NCI-H1436 treated with DMSO at 0.1 percent for 48 hours (cell line): Measurements from ENCODE around the gene SMCO3.
"Not testable (repeated sequence)": the region's sequence is repeated elsewhere in the genome, so short reads cannot be mapped to it uniquely, and the experiment has no call there.

Experiments used
- DNase-seq: peaks from one replicate; lab custom pipeline; 2025; lab: John Stamatoyannopoulos, UW

The SMCO3 gene

GRCh38 chr12:14774906-14775635 lies 38.9 kb downstream of the SMCO3 start:
- no peak for DNase-seq

- no peak for DNase-seq
Measured at GRCh38 chr12:14774074-14774905, 39.7 kb downstream of the SMCO3 start.

DNA sequence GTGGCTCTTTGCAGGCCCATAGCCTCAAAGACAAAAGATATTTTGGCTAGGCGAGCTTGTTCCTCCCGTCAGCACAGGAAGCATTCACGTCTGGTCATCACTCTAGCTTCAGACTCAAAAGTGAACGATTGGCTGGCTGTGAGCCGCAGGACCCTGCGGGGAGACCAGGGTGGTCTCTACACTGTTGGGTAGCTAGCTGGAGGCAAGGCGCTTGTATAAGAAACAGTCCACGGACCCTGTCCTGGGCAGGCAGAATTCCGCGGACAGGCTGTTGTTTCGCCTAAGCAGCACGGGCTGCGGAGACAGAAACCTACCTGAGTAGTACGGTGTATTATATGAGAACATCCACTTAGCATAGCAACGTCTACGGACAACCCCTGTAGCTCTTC lies 40.3 kb downstream of the SMCO3 start:
- no peak for DNase-seq

DNA sequence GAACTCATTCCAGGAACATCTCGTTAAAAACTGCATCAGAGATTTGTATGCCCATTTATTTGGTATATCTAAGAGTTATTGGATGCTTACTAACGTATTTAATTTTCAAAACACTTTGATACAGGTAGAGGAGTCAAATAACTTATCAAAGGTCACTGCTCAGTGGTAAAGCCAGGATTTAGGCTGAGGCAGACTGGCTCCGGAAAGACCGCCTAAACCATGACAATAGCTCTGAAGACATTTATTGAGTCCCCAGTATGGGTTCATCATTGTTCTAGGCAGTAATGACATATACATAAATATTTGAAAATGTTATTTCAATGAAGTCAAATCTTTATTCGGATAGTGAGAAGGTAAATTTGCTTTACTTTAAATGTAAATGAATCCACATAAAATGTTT lies 41.0 kb downstream of the SMCO3 start:
- no peak for DNase-seq

- DNase-seq: no peak
Measured at GRCh38 chr12:14771651-14772137, 42.3 kb downstream of the SMCO3 start.

- peak; percentile 47 for DNase-seq
Measured at GRCh38 chr12:14770496-14771461, 43.2 kb downstream of the SMCO3 start.

DNA sequence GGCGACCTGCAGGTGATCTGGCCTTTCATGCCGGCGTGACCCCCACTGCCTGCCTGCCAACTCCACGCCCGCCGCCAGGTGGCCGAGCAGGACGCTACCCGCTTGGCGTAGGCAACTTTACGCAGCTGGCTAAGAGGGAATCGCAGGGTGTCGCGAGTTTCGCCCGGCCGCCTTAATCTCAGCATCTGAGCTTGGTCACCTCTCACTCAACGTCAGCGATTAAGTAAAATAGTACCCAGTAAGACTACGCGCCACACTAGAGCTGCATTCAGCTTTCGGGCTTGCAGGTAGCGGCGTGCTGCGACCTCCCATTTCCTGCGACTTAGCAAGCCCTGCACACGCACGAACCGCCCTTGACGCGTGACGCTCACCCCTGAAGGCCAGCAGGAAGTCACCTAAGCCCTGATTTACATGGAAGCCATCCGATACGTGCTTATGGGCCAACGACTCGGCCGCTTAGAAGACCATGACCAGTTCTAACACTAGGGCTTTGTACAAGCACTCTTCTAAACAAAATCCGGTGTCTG lies 44.0 kb downstream of the SMCO3 start:
- DNase-seq: peak; percentile 51

DNA sequence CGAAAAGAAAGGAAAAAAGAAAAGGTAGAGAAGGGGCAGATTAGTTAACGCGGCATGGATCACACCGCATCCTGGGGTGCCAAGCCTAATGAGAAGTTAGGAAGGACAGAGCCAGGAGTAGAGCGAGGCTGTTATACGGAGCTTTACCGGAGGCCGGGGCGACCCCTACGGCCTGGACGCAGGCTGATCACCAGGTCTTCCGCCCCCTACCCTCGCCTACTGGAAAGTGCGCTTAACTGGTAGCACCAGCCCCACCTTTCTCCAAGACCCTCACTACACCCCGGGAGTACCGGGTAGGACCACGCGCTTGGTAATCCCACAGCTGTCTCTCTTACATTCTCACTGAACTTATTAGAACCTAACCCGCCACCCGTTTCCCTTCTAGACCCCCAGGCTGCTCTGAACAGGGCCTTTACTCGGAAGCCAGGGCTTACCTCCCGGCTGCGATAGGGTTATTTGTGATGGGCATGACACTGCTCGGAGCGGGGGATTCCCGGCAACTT lies 44.5 kb downstream of the SMCO3 start:
- DNase-seq: no peak

DNA sequence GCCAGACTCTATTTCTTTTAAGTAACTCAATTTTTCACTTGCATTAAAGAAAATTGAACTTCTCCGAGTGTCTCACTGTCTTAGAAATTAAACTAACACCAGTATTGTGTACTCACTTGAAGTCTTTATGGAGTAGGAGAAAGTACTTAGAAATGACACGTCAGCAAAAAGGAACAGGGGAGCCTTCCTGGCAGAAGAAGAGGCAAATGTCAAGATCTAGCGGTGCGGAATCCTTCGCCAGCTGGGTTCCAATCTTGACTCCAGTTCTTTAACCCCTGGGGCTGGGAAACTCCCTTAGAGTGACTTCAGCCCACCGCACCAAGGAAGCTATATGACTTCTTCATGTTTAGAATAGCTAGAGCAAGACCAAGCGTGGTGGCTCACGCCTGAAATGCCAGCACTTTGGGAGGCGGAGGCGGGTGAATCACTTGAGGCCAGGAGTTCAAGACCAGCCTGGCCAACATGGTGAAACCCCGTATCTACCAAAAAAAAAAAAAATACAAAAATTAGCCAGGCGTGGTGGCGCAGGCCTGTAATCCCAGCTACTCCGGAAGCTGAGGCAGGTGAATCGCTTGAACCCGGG lies 45.1 kb downstream of the SMCO3 start:
- DNase-seq: no peak

GRCh38 chr12:14767617-14768016 lies 46.4 kb downstream of the SMCO3 start:
- no peak for DNase-seq

GRCh38 chr12:14766649-14767215 lies 47.2 kb downstream of the SMCO3 start:
- DNase-seq: no peak

- DNase-seq: not testable (repeated sequence)
Measured at GRCh38 chr12:14766020-14766419, 48.0 kb downstream of the SMCO3 start.

GRCh38 chr12:14765398-14765797 lies 48.6 kb downstream of the SMCO3 start:
- DNase-seq: no peak

GRCh38 chr12:14759711-14760280 lies 54.2 kb downstream of the SMCO3 start:
- not testable (repeated sequence) for DNase-seq

DNA sequence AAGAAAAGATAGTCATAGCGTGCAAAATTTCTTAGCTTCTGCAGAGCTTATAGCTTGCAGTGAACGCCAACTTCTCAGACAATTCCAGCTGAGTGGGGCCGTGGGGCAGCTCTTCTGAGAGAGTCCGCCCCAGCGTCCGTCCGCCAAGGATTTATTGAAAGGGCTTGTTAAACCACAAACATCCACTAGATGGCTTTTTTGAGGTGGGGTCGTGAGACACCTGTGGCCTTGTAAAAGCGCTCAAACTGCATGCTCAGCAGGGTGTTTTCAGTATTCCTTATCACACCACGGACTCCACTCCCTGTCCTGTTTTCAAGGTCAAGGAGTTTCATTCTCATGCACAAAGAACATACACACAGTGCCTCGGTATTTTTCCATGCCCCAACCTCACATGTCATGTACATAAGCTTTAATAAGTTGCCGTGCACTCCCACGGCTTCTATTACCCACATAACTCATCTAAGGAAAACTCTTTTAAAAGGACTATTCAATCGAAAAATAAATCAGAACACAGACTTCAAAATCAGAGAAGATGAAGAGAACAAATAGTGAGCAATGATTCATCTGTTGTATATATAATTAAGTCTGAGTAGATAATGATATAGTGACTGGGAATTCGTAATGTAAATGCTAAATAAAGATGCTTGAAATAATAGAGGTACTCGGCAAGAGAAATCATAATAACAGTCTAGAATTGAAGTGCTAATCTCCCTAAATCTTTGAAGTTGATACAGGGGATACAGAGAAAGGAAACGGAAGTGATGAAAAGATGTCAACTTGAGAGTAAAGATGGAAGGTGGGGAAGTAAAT lies 57.4 kb downstream of the SMCO3 start:
- DNase-seq: no peak
